GM23338 (cell line): ENCODE results near the gene KCNIP2. TPM values are rescaled to one million over a fixed set of nuclear protein-coding genes. Genes with fewer than 3 reads are reported as not detected.

Source experiments
- ATAC-seq: fragments of 200-7000 bp; cut with Tn5 transposase; 3 replicates; pipeline ENCODE4 v1.9.1; 2020
- DNase-seq: peaks from one replicate; pipeline ENCODE4 v3.0.0-alpha.2; 2015; ENCODE audit warnings: low spot score
- H2AFZ ChIP-seq: fragments of 200-600 bp; sonication (generic); 2 replicates; pipeline ENCODE4 v1.8.0; 2016; ENCODE audit warnings: antibody characterized with exemption, mild to moderate bottlenecking, moderate library complexity
- H3F3A ChIP-seq: fragments of 200-600 bp; sonication (generic); replicated peaks from 2 replicates; pipeline ENCODE4 v1.8.0; 2017; ENCODE audit warnings: antibody characterized with exemption, mixed run types, low read depth
- H3K27ac ChIP-seq: fragments of 200-600 bp; sonication (generic); 2 replicates; pipeline ENCODE4 v1.6.1; 2016; ENCODE audit warnings: low read depth
- H3K27me3 ChIP-seq: fragments of 200-600 bp; sonication (generic); 2 replicates; pipeline ENCODE4 v1.8.0; 2016; ENCODE audit warnings: mild to moderate bottlenecking, mixed run types, moderate library complexity; ENCODE audit not compliant: insufficient read depth
- H3K36me3 ChIP-seq: fragments of 200-600 bp; sonication (generic); 2 replicates; pipeline ENCODE4 v1.8.0; 2016; ENCODE audit warnings: mild to moderate bottlenecking; ENCODE audit not compliant: insufficient read depth
- H3K4me1 ChIP-seq: fragments of 200-600 bp; sonication (generic); 2 replicates; pipeline ENCODE4 v1.8.0; 2016; ENCODE audit warnings: mild to moderate bottlenecking, moderate library complexity; ENCODE audit not compliant: insufficient read depth
- H3K4me2 ChIP-seq: fragments of 200-600 bp; sonication (generic); 2 replicates; pipeline ENCODE4 v1.7.1; 2017; ENCODE audit warnings: mixed run types
- H3K4me3 ChIP-seq: fragments of 200-600 bp; sonication (generic); 2 replicates; pipeline ENCODE4 v1.6.1; 2016; ENCODE audit warnings: mixed run types
- H3K79me2 ChIP-seq: fragments of 200-600 bp; sonication (generic); replicated peaks from 2 replicates; pipeline ENCODE4 v1.8.0; 2017; ENCODE audit warnings: mild to moderate bottlenecking; ENCODE audit not compliant: insufficient read depth
- H3K9me2 ChIP-seq: fragments of 200-600 bp; sonication (generic); 2 replicates; pipeline ENCODE4 v1.8.0; 2017; ENCODE audit not compliant: insufficient read depth
- H4K20me1 ChIP-seq: fragments of 200-600 bp; sonication (generic); replicated peaks from 2 replicates; pipeline ENCODE4 v1.8.0; 2017; ENCODE audit warnings: mild to moderate bottlenecking; ENCODE audit not compliant: insufficient read depth
- H3K27ac Mint-ChIP-seq: 2 replicates; pipeline ENCODE4 v1.8.0; 2020; ENCODE audit warnings: inconsistent platforms, mild to moderate bottlenecking, moderate library complexity, mixed read lengths
- H3K27me3 Mint-ChIP-seq: 3 replicates; pipeline ENCODE4 v1.8.0; 2022; ENCODE audit warnings: low read depth, mild to moderate bottlenecking, moderate library complexity, mixed read lengths, inconsistent platforms; ENCODE audit not compliant: insufficient read depth, poor library complexity
- H3K36me3 Mint-ChIP-seq: 3 replicates; pipeline ENCODE4 v1.8.0; 2021; ENCODE audit warnings: low read depth, mild to moderate bottlenecking, inconsistent platforms, moderate library complexity, mixed read lengths
- H3K4me1 Mint-ChIP-seq: 3 replicates; pipeline ENCODE4 v1.8.0; 2020; ENCODE audit warnings: mild to moderate bottlenecking, inconsistent platforms, mixed read lengths
- H3K4me3 Mint-ChIP-seq: 3 replicates; pipeline ENCODE4 v1.8.0; 2021; ENCODE audit warnings: moderate library complexity, mild to moderate bottlenecking, inconsistent platforms, mixed read lengths
- H3K9me3 Mint-ChIP-seq: 3 replicates; pipeline ENCODE4 v1.8.0; 2020; ENCODE audit warnings: moderate library complexity, mild to moderate bottlenecking, inconsistent platforms, mixed read lengths
- CREB1 ChIP-seq: fragments of 250-450 bp; sonication (Bioruptor Pico); IDR thresholded peaks from 2 replicates; pipeline ENCODE4 v1.5.0; 2020; ENCODE audit warnings: low read depth, mild to moderate bottlenecking, moderate library complexity
- EZH2phosphoT487 ChIP-seq: fragments of 200-600 bp; sonication (generic); IDR thresholded peaks from one replicate; pipeline ENCODE4 v1.8.1; 2018; ENCODE audit warnings: antibody characterized with exemption; ENCODE audit not compliant: unreplicated experiment
- JUNB ChIP-seq: IDR thresholded peaks from one replicate; pipeline ENCODE4 v1.6.1; 2016; ENCODE audit warnings: antibody characterized with exemption; ENCODE audit not compliant: unreplicated experiment
- NANOG ChIP-seq: IDR thresholded peaks from 2 replicates; pipeline ENCODE4 v1.6.1; 2016; ENCODE audit warnings: antibody characterized with exemption, borderline replicate concordance
- ZNF331 ChIP-seq: fragments of 250-450 bp; sonication (Bioruptor Pico); IDR thresholded peaks from 2 replicates; pipeline ENCODE4 v1.5.0; 2020; ENCODE audit warnings: low read depth, mild to moderate bottlenecking, moderate library complexity
- polyA plus RNA-seq: library from polyadenylated mRNA; unstranded; fragments of >200 nt; fragmentation: Nextera tagmentation; extraction: Ambion mirVana; gene quantifications from 2 replicates; pipeline ENCODE4 v1.2.1, GENCODE V29; 2016
- total RNA-seq: library from RNA; depleted of rRNA; stranded (reverse); fragments of >200 nt; shearing (Covaris generic); gene quantifications from 2 replicates; pipeline ENCODE4 v1.2.3, GENCODE V29; 2014
- TF ChIP-seq, protein P1 (sequence below): IDR thresholded peaks from 2 replicates; pipeline ENCODE4 v1.6.1; 2016; ENCODE audit warnings: antibody characterized with exemption
- TF ChIP-seq, protein P2 (sequence below): fragments of 250-450 bp; sonication (Bioruptor Pico); IDR thresholded peaks from 2 replicates; pipeline ENCODE4 v1.5.0; 2020; ENCODE audit warnings: mild to moderate bottlenecking, moderate library complexity
- TF ChIP-seq, protein P3 (sequence below): IDR thresholded peaks from one replicate; pipeline ENCODE4 v1.6.1; 2018; ENCODE audit warnings: antibody characterized with exemption; ENCODE audit not compliant: unreplicated experiment

KCNIP2 gene
- total and polyA plus RNA-seq, 2 experiments from 2014 or later = 2.2 to 2.6 TPM

DNA sequence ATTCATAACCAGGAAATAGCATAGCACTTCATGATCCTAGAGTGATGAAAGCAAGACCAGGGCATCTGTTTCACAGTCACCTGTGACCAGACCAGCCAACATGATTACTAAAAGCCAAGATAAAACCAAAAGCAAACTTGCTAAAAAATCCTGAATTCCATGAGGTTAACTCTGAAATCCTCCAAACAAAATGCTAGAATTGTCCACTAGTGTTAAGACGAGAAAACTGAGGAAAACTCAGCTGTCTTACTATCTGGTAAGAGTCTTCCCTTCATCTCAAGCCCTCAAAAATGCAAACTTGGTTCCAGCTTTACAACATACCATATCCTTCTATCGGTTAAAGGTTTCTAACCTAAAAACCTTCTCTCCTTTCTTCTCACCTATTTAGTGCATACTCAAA lies 59.0 kb downstream of the KCNIP2 start:
- Mint-ChIP-seq H3K27ac (no peak overlapping the region), H3K36me3 (peaks cover 39% of the 10 kb centered on the region), H3K4me3 (peak overlapping the region; percentile 100), H3K4me1 (peaks cover 32% of the 10 kb centered on the region), H3K9me3 (no peaks in the 10 kb centered on the region; the same call in 2 of the 3 replicates), H3K27me3 (peaks cover 10% of the 10 kb centered on the region)
- peaks cover 32% of the 10 kb centered on the region for H3F3A ChIP-seq
- peak overlapping the region; percentile 86 for H3K4me3 ChIP-seq
- no peak for ATAC-seq
- H3K79me2 ChIP-seq = peaks cover 11% of the 10 kb centered on the region
- 0 out of 2 replicates have a peak, but pooled peaks cover 5% of the 10 kb centered on the region for H3K27me3 ChIP-seq
- TF ChIP-seq, protein P1, sequence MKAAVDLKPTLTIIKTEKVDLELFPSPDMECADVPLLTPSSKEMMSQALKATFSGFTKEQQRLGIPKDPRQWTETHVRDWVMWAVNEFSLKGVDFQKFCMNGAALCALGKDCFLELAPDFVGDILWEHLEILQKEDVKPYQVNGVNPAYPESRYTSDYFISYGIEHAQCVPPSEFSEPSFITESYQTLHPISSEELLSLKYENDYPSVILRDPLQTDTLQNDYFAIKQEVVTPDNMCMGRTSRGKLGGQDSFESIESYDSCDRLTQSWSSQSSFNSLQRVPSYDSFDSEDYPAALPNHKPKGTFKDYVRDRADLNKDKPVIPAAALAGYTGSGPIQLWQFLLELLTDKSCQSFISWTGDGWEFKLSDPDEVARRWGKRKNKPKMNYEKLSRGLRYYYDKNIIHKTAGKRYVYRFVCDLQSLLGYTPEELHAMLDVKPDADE = no peak
- TF ChIP-seq ZNF331 (CRISPR knock-in tag) (no peak), JUNB (no peak), NANOG (no peak), CREB1 (CRISPR knock-in tag) (no peak), EZH2phosphoT487 (no peak)
- TF ChIP-seq, protein P2, sequence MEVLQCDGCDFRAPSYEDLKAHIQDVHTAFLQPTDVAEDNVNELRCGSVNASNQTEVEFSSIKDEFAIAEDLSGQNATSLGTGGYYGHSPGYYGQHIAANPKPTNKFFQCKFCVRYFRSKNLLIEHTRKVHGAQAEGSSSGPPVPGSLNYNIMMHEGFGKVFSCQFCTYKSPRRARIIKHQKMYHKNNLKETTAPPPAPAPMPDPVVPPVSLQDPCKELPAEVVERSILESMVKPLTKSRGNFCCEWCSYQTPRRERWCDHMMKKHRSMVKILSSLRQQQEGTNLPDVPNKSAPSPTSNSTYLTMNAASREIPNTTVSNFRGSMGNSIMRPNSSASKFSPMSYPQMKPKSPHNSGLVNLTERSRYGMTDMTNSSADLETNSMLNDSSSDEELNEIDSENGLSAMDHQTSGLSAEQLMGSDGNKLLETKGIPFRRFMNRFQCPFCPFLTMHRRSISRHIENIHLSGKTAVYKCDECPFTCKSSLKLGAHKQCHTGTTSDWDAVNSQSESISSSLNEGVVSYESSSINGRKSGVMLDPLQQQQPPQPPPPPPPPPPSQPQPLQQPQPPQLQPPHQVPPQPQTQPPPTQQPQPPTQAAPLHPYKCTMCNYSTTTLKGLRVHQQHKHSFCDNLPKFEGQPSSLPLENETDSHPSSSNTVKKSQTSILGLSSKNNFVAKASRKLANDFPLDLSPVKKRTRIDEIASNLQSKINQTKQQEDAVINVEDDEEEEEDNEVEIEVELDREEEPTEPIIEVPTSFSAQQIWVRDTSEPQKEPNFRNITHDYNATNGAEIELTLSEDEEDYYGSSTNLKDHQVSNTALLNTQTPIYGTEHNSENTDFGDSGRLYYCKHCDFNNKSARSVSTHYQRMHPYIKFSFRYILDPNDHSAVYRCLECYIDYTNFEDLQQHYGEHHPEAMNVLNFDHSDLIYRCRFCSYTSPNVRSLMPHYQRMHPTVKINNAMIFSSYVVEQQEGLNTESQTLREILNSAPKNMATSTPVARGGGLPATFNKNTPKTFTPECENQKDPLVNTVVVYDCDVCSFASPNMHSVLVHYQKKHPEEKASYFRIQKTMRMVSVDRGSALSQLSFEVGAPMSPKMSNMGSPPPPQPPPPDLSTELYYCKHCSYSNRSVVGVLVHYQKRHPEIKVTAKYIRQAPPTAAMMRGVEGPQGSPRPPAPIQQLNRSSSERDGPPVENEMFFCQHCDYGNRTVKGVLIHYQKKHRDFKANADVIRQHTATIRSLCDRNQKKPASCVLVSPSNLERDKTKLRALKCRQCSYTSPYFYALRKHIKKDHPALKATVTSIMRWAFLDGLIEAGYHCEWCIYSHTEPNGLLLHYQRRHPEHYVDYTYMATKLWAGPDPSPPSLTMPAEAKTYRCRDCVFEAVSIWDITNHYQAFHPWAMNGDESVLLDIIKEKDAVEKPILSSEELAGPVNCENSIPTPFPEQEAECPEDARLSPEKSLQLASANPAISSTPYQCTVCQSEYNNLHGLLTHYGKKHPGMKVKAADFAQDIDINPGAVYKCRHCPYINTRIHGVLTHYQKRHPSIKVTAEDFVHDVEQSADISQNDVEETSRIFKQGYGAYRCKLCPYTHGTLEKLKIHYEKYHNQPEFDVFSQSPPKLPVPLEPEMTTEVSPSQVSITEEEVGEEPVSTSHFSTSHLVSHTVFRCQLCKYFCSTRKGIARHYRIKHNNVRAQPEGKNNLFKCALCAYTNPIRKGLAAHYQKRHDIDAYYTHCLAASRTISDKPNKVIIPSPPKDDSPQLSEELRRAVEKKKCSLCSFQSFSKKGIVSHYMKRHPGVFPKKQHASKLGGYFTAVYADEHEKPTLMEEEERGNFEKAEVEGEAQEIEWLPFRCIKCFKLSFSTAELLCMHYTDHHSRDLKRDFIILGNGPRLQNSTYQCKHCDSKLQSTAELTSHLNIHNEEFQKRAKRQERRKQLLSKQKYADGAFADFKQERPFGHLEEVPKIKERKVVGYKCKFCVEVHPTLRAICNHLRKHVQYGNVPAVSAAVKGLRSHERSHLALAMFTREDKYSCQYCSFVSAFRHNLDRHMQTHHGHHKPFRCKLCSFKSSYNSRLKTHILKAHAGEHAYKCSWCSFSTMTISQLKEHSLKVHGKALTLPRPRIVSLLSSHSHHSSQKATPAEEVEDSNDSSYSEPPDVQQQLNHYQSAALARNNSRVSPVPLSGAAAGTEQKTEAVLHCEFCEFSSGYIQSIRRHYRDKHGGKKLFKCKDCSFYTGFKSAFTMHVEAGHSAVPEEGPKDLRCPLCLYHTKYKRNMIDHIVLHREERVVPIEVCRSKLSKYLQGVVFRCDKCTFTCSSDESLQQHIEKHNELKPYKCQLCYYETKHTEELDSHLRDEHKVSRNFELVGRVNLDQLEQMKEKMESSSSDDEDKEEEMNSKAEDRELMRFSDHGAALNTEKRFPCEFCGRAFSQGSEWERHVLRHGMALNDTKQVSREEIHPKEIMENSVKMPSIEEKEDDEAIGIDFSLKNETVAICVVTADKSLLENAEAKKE (CRISPR knock-in tag) = no peak
- TF ChIP-seq, protein P3, sequence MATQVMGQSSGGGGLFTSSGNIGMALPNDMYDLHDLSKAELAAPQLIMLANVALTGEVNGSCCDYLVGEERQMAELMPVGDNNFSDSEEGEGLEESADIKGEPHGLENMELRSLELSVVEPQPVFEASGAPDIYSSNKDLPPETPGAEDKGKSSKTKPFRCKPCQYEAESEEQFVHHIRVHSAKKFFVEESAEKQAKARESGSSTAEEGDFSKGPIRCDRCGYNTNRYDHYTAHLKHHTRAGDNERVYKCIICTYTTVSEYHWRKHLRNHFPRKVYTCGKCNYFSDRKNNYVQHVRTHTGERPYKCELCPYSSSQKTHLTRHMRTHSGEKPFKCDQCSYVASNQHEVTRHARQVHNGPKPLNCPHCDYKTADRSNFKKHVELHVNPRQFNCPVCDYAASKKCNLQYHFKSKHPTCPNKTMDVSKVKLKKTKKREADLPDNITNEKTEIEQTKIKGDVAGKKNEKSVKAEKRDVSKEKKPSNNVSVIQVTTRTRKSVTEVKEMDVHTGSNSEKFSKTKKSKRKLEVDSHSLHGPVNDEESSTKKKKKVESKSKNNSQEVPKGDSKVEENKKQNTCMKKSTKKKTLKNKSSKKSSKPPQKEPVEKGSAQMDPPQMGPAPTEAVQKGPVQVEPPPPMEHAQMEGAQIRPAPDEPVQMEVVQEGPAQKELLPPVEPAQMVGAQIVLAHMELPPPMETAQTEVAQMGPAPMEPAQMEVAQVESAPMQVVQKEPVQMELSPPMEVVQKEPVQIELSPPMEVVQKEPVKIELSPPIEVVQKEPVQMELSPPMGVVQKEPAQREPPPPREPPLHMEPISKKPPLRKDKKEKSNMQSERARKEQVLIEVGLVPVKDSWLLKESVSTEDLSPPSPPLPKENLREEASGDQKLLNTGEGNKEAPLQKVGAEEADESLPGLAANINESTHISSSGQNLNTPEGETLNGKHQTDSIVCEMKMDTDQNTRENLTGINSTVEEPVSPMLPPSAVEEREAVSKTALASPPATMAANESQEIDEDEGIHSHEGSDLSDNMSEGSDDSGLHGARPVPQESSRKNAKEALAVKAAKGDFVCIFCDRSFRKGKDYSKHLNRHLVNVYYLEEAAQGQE = no peak
- H3K27ac ChIP-seq = peak overlapping the region; percentile 89
- peaks cover 36% of the 10 kb centered on the region for H3K4me1 ChIP-seq
- H3K4me2 ChIP-seq = peak overlapping the region; percentile 78; the same call in 1 of the 2 replicates
- H3K9me2 ChIP-seq = no peaks in the 10 kb centered on the region
- H3K36me3 ChIP-seq = peaks cover 22% of the 10 kb centered on the region
- H2AFZ ChIP-seq = no peak overlapping the region
- 0 out of 2 replicates have a peak, but pooled peaks cover 11% of the 10 kb centered on the region for H4K20me1 ChIP-seq
- DNase-seq = no peak
